Trophoblast cell (in vitro differentiated cells and primary cell): Measurements from ENCODE around the gene DCTN4.
A peak's percentile ranks its signal among the peaks of the same experiment; 100 is the strongest.

ENCODE experiments used
- DNase-seq, 2 donors: peaks; one replicate each; pipeline ENCODE4 v3.0.0-alpha.2; 2016
- H2AFZ ChIP-seq: 2 replicates; pipeline ENCODE4 v1.6.1; 2013; ENCODE audit warnings: low read length, moderate library complexity, mild to moderate bottlenecking; ENCODE audit not compliant: insufficient read depth, poor library complexity
- H2AK5ac ChIP-seq: 2 replicates; pipeline ENCODE4 v1.6.1; 2013; ENCODE audit warnings: mild to moderate bottlenecking, low read length
- H2BK120ac ChIP-seq: 2 replicates; pipeline ENCODE4 v1.6.1; 2013; ENCODE audit warnings: low read length, mild to moderate bottlenecking, moderate library complexity; ENCODE audit not compliant: insufficient read depth, poor library complexity
- H2BK12ac ChIP-seq: 2 replicates; pipeline ENCODE4 v1.6.1; 2013; ENCODE audit warnings: mild to moderate bottlenecking, low read length, moderate library complexity
- H2BK5ac ChIP-seq: 2 replicates; pipeline ENCODE4 v1.6.1; 2013; ENCODE audit warnings: low read length, low read depth, moderate library complexity, mild to moderate bottlenecking; ENCODE audit not compliant: poor library complexity
- H3K14ac ChIP-seq: 2 replicates; pipeline ENCODE4 v1.6.1; 2013; ENCODE audit warnings: mild to moderate bottlenecking, low read length
- H3K18ac ChIP-seq: 2 replicates; pipeline ENCODE4 v1.6.1; 2013; ENCODE audit warnings: mild to moderate bottlenecking, low read length
- H3K23ac ChIP-seq: 2 replicates; pipeline ENCODE4 v1.6.1; 2013; ENCODE audit warnings: low read length
- H3K27ac ChIP-seq: 2 replicates; pipeline ENCODE4 v1.5.1; 2013; ENCODE audit warnings: low read depth, mild to moderate bottlenecking, inconsistent platforms, low read length, moderate library complexity
- H3K27me3 ChIP-seq: 2 replicates; pipeline ENCODE4 v1.6.1; 2013; ENCODE audit warnings: inconsistent platforms, mild to moderate bottlenecking, low read length, moderate library complexity; ENCODE audit not compliant: insufficient read depth
- H3K36me3 ChIP-seq, 2 experiments: 1 replicate in 1 of 2; 2 replicates in 1 of 2; pipeline ENCODE4 v1.6.1; 2013; ENCODE audit warnings: low read length in 2 of 2, mild to moderate bottlenecking in 2 of 2, moderate library complexity in 1 of 2; ENCODE audit not compliant: insufficient read depth in 2 of 2, control insufficient read depth in 1 of 2
- H3K4ac ChIP-seq: 2 replicates; pipeline ENCODE4 v1.6.1; 2013; ENCODE audit warnings: low read depth, mild to moderate bottlenecking, low read length, moderate library complexity
- H3K4me1 ChIP-seq, 2 experiments: 1 replicate in 1 of 2; 2 replicates in 1 of 2; pipeline ENCODE4 v1.6.1; 2013; ENCODE audit warnings: low read length in 2 of 2, mild to moderate bottlenecking in 2 of 2, moderate library complexity in 1 of 2; ENCODE audit not compliant: insufficient read depth in 2 of 2, control insufficient read depth in 1 of 2
- H3K4me2 ChIP-seq: 2 replicates; pipeline ENCODE4 v1.6.1; 2013; ENCODE audit warnings: inconsistent platforms, mild to moderate bottlenecking, low read length, moderate library complexity
- H3K4me3 ChIP-seq: 2 replicates; pipeline ENCODE4 v1.5.1; 2013; ENCODE audit warnings: mild to moderate bottlenecking, low read depth, low read length, inconsistent platforms
- H3K79me1 ChIP-seq: one replicate; pipeline ENCODE4 v1.6.1; 2013; ENCODE audit warnings: low read length
- H3K79me2 ChIP-seq: 2 replicates; pipeline ENCODE4 v1.6.1; 2013; ENCODE audit warnings: low read length, mild to moderate bottlenecking; ENCODE audit not compliant: control insufficient read depth, insufficient read depth, poor library complexity
- H3K9ac ChIP-seq: 2 replicates; pipeline ENCODE4 v1.6.1; 2013; ENCODE audit warnings: mild to moderate bottlenecking, low read length
- H3K9me3 ChIP-seq: 2 replicates; pipeline ENCODE4 v1.6.1; 2013; ENCODE audit warnings: low read depth, mild to moderate bottlenecking, control low read depth, inconsistent platforms, low read length; ENCODE audit not compliant: insufficient read depth
- H4K12ac ChIP-seq: 2 replicates; pipeline ENCODE4 v1.6.1; 2013; ENCODE audit warnings: low read depth, mild to moderate bottlenecking, low read length, moderate library complexity
- H4K8ac ChIP-seq: 2 replicates; pipeline ENCODE4 v1.6.1; 2013; ENCODE audit warnings: low read depth, mild to moderate bottlenecking, low read length, moderate library complexity
- H4K91ac ChIP-seq: one replicate; pipeline ENCODE4 v1.6.1; 2013; ENCODE audit warnings: low read depth, mild to moderate bottlenecking, low read length, moderate library complexity
- WGBS: extraction: QIAGEN DNeasy Blood & Tissue Kit; methylation state at CpG from one replicate; pipeline ENCODE4 v1.1.7; 2013; ENCODE audit warnings: missing lambda C conversion rate; ENCODE audit not compliant: insufficient read length, insufficient coverage; ENCODE audit errors: extremely low coverage; 5-methylcytosine and 5-hydroxymethylcytosine counted together

The DCTN4 gene

GRCh38 chr5:150780816-150781221 lies 22.0 kb upstream of the DCTN4 start:
- Histone ChIP-seq H4K91ac (no peak overlapping the region), H4K8ac (no peak overlapping the region), H3K23ac (no peak overlapping the region), H3K79me2 (no peaks in the 10 kb centered on the region), H2BK120ac (no peak overlapping the region), H2BK5ac (no peak overlapping the region), H3K4me3 (no peak overlapping the region), H3K18ac (no peak overlapping the region), H3K27me3 (no peaks in the 10 kb centered on the region), H3K9ac (no peak overlapping the region), H3K27ac (no peak overlapping the region), H2BK12ac (no peak overlapping the region), H3K4ac (no peak overlapping the region), H3K36me3 (no peaks in the 10 kb centered on the region), H3K14ac (no peak overlapping the region), H4K12ac (no peak overlapping the region), H3K4me1 (peaks cover 3 to 14% of the 10 kb centered on the region in 2 experiments), H3K79me1 (peaks cover 5% of the 10 kb centered on the region), H3K9me3 (no peaks in the 10 kb centered on the region), H2AK5ac (no peak overlapping the region), H3K4me2 (no peak overlapping the region), H2AFZ (no peak overlapping the region)
- peak in 1 of 2 donors; percentile 10 for DNase-seq
- no CpG with 5 or more reads among the region's 5 CpGs for WGBS

- no peaks in the 10 kb centered on the region for H3K79me2 ChIP-seq
- no CpG with 5 or more reads among the region's 6 CpGs for WGBS
- H4K91ac ChIP-seq: no peak overlapping the region
- H3K27ac ChIP-seq: no peak overlapping the region
- H3K4me1 ChIP-seq: peaks cover 3 to 14% of the 10 kb centered on the region in 2 experiments
- H2BK5ac ChIP-seq: no peak overlapping the region
- H4K8ac ChIP-seq: no peak overlapping the region
- H2BK12ac ChIP-seq: no peak overlapping the region
- no peak overlapping the region for H3K4ac ChIP-seq
- H3K4me3 ChIP-seq: no peak overlapping the region
- peaks cover 5% of the 10 kb centered on the region for H3K79me1 ChIP-seq
- no peak overlapping the region for H3K4me2 ChIP-seq
- no peak overlapping the region for H3K9ac ChIP-seq
- no peak overlapping the region for H3K14ac ChIP-seq
- H3K27me3 ChIP-seq: no peaks in the 10 kb centered on the region
- H3K9me3 ChIP-seq: no peaks in the 10 kb centered on the region
- H2BK120ac ChIP-seq: no peak overlapping the region
- H4K12ac ChIP-seq: no peak overlapping the region
- no peak overlapping the region for H2AK5ac ChIP-seq
- DNase-seq: peak; percentile 24 to 28
- H3K23ac ChIP-seq: no peak overlapping the region
- no peak overlapping the region for H3K18ac ChIP-seq
- no peaks in the 10 kb centered on the region for H3K36me3 ChIP-seq
- no peak overlapping the region for H2AFZ ChIP-seq
Observed at GRCh38 chr5:150780187-150780692, 21.4 kb upstream of the DCTN4 start.

GRCh38 chr5:150779397-150780186 lies 20.8 kb upstream of the DCTN4 start:
- Histone ChIP-seq H3K4me1 (peaks cover 3 to 14% of the 10 kb centered on the region in 2 experiments), H4K8ac (no peak overlapping the region), H3K4me2 (peak overlapping the region; percentile 88), H2BK12ac (no peak overlapping the region), H3K9ac (no peak overlapping the region), H3K79me2 (no peaks in the 10 kb centered on the region), H3K4me3 (peak overlapping the region; percentile 33), H3K27me3 (no peaks in the 10 kb centered on the region), H3K9me3 (no peaks in the 10 kb centered on the region), H2BK120ac (no peak overlapping the region), H3K27ac (no peak overlapping the region), H3K4ac (no peak overlapping the region), H4K12ac (no peak overlapping the region), H3K36me3 (no peaks in the 10 kb centered on the region), H3K79me1 (peaks cover 5% of the 10 kb centered on the region), H2AK5ac (no peak overlapping the region), H3K18ac (no peak overlapping the region), H3K23ac (no peak overlapping the region), H4K91ac (no peak overlapping the region), H2AFZ (no peak overlapping the region), H3K14ac (no peak overlapping the region), H2BK5ac (no peak overlapping the region)
- DNase-seq: no peak
- no CpG with 5 or more reads among the region's 13 CpGs for WGBS

- H3K79me2 ChIP-seq: no peaks in the 10 kb centered on the region
- H3K27me3 ChIP-seq: no peaks in the 10 kb centered on the region
- peak within 1 kb of the TSS; percentile 73 for H4K8ac ChIP-seq
- no CpG with 5 or more reads among the region's 59 CpGs for WGBS
- H2AFZ ChIP-seq: peak within 1 kb of the TSS; percentile 89
- H3K79me1 ChIP-seq: peaks cover 5% of the 10 kb centered on the region
- H4K12ac ChIP-seq: peak within 1 kb of the TSS; percentile 47
- H3K18ac ChIP-seq: peak within 1 kb of the TSS; percentile 66
- H3K27ac ChIP-seq: no peak within 1 kb of the TSS
- H3K23ac ChIP-seq: no peak within 1 kb of the TSS
- peak within 1 kb of the TSS; percentile 21 for H2BK12ac ChIP-seq
- no peaks in the 10 kb centered on the region for H3K36me3 ChIP-seq
- DNase-seq: peak; percentile 42 to 61
- H3K4me1 ChIP-seq: peaks cover 3 to 12% of the 10 kb centered on the region in 2 experiments
- peak within 1 kb of the TSS; percentile 88 for H3K4me2 ChIP-seq
- H2BK5ac ChIP-seq: peak within 1 kb of the TSS; percentile 18
- H3K4ac ChIP-seq: no peak within 1 kb of the TSS
- peak within 1 kb of the TSS; percentile 8 for H4K91ac ChIP-seq
- no peaks in the 10 kb centered on the region for H3K9me3 ChIP-seq
- H3K14ac ChIP-seq: peak within 1 kb of the TSS; percentile 45
- H2BK120ac ChIP-seq: peak within 1 kb of the TSS; percentile 8
- peak within 1 kb of the TSS; percentile 36 for H3K9ac ChIP-seq
- H2AK5ac ChIP-seq: no peak within 1 kb of the TSS
- H3K4me3 ChIP-seq: peak within 1 kb of the TSS; percentile 72
Observed at GRCh38 chr5:150778517-150779396, 19.9 kb upstream of the DCTN4 start, which contains the start of gene SMIM3. TSS of gene SMIM3 (plus strand) at chr5:150778757. CDS start at chr5:150795441, 16,684 bp downstream.
